ENCODE measurements around the gene HCRTR2. TPM values are rescaled to one million over a fixed set of nuclear protein-coding genes. Genes with fewer than 3 reads are reported as not detected.

The HCRTR2 gene
- total and polyA plus RNA-seq, 4 donors = not detected

DNA sequence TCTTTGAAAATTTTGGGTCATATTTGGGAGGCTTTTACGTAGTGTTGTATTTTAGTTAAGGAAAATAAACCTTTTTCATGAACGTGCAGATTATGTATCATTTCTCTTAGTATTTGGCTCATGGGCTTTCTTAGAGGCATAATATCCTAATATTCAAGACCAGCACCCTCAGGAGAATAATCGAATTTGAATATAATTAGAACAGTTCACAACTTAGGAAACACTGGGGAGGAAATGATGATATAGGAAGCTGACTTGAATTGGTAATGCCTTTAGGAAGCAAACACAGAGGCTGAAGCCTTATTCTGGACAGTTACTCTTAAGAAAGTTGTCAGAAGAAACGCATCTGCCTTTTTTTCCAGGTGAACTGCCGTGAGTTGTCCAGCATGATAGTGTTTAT is 152.9 kb downstream of the HCRTR2 start, which contains the start of gene GFRAL:
Gene GFRAL, plus strand, starts transcription at position 301 of the 400 bp plus-strand sequence. Its CDS starts 86 bp downstream, at position 387.
- H3K9me3 ChIP-seq (ENCODE audit: control insufficient read depth in 4 of 4, low read length in 3 of 4) = no peaks in the 10 kb centered on the region
- DNase-seq (ENCODE audit: low spot score) = no peak

More for the DNA sequence above, 152.9 kb downstream of the HCRTR2 start, which contains the start of gene GFRAL:
- TF ChIP-seq FOXA1 (IDR thresholded peaks at IDR 0.05) (no peak), JUND (IDR thresholded peaks at IDR 0.05) (no peak), HNF4G (IDR thresholded peaks at IDR 0.05) (no peak), HNF4A (conservative IDR thresholded peaks at IDR 0.05) (no peak), GABPA (IDR thresholded peaks at IDR 0.05 in 1 of 2, conservative IDR thresholded peaks at IDR 0.05 in 1 of 2) (no peak), FOXA2 (IDR thresholded peaks at IDR 0.05) (no peak), YY1 (IDR thresholded peaks at IDR 0.05) (no peak)
- no peak within 1 kb of the TSS for H3K9ac ChIP-seq (ENCODE audit: low read depth in 1 of 2, low read length in 2 of 2)
- 60% methylated on average over 5 of the region's 5 CpGs for WGBS
- no peaks in the 10 kb centered on the region for H3K4me1 ChIP-seq (ENCODE audit: control insufficient read depth in 4 of 4, insufficient read depth in 4 of 4, low read length in 3 of 4)
- no peak within 1 kb of the TSS for H3K4me3 ChIP-seq (ENCODE audit: low read depth in 1 of 3, low read length in 3 of 3)
- no peak within 1 kb of the TSS for H3K27ac ChIP-seq (ENCODE audit: low read depth in 1 of 2, low read length in 2 of 2)
- H3K36me3 ChIP-seq (ENCODE audit: control insufficient read depth in 4 of 4, insufficient read depth in 3 of 4, low read depth in 1 of 4, low read length in 3 of 4) = no peaks in the 10 kb centered on the region
- H3K27me3 ChIP-seq (ENCODE audit: control insufficient read depth in 4 of 4, insufficient read depth in 4 of 4, low read length in 3 of 4) = peaks cover 0 to 2% (median 0%) of the 10 kb centered on the region in 4 donors

Other genes starting within 250 kb of the HCRTR2 start
- gene GFRAL, start 153.0 kb downstream of the HCRTR2 start, total RNA-seq = not detected
- not detected for gene GFRAL, start 153.0 kb downstream of the HCRTR2 start, polyA plus RNA-seq

Data from liver (tissue), 9 donors.